Urinary bladder (tissue), 4 donors: ENCODE data around the gene SNRK. TPM values are rescaled to one million over a fixed set of nuclear protein-coding genes. Genes with fewer than 3 reads are reported as not detected.

ENCODE experiments used
- DNase-seq: peaks from one replicate; pipeline ENCODE4 v3.0.0-alpha.2; 2015; ENCODE audit errors: extremely low spot score
- H3K27ac ChIP-seq: one replicate; pipeline ENCODE4 v1.5.1; 2013; ENCODE audit warnings: low read depth, mild to moderate bottlenecking, moderate library complexity
- H3K36me3 ChIP-seq: one replicate; pipeline ENCODE4 v1.6.1; 2013; ENCODE audit warnings: mild to moderate bottlenecking, moderate library complexity; ENCODE audit not compliant: insufficient read depth
- H3K4me1 ChIP-seq: one replicate; pipeline ENCODE4 v1.6.1; 2013; ENCODE audit warnings: mild to moderate bottlenecking, moderate library complexity; ENCODE audit not compliant: insufficient read depth
- H3K4me3 ChIP-seq: one replicate; pipeline ENCODE4 v1.5.1; 2013; ENCODE audit warnings: low read depth, low read length
- WGBS: extraction: QIAGEN DNeasy Blood & Tissue Kit; methylation state at CpG from one replicate; pipeline ENCODE4 v1.1.7; 2013; 5-methylcytosine and 5-hydroxymethylcytosine counted together
- polyA plus RNA-seq: library from polyadenylated mRNA; stranded (reverse); fragments of 200-250 nt; gene quantifications from one replicate; pipeline ENCODE4 v1.2.3, GENCODE V29; 2013
- total RNA-seq: library from RNA; depleted of rRNA; stranded (reverse); fragments of >200 nt; gene quantifications from one replicate; pipeline ENCODE4 v1.2.3, GENCODE V29; 2014
- donor health status: healthy with polysubstance abuse.
- donor health status: healthy.

SNRK gene
- total and polyA plus RNA-seq, 2 donors, result 26.7 to 86.0 TPM

DNA sequence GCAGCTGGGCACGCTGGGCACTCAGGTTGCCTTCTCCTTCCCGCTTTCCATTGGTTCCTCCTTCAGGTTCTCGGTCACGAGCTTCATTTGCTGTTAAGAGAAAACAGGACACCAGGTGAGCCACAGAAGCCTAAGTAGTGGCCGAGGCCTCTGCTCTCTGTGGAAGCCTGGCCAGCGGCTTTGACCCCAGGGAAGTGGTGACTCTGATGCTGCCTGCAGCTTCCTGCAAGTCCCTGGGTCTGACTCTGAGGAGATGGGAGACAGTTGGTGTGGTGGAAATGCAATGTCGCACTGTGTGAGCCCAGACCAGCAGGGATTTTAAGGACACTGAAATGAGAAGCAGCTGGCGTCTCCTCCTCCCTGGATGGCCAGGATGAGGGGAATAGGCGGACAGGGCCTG, 80.5 kb downstream of the SNRK start:
- H3K27ac ChIP-seq, result no peak overlapping the region

DNA sequence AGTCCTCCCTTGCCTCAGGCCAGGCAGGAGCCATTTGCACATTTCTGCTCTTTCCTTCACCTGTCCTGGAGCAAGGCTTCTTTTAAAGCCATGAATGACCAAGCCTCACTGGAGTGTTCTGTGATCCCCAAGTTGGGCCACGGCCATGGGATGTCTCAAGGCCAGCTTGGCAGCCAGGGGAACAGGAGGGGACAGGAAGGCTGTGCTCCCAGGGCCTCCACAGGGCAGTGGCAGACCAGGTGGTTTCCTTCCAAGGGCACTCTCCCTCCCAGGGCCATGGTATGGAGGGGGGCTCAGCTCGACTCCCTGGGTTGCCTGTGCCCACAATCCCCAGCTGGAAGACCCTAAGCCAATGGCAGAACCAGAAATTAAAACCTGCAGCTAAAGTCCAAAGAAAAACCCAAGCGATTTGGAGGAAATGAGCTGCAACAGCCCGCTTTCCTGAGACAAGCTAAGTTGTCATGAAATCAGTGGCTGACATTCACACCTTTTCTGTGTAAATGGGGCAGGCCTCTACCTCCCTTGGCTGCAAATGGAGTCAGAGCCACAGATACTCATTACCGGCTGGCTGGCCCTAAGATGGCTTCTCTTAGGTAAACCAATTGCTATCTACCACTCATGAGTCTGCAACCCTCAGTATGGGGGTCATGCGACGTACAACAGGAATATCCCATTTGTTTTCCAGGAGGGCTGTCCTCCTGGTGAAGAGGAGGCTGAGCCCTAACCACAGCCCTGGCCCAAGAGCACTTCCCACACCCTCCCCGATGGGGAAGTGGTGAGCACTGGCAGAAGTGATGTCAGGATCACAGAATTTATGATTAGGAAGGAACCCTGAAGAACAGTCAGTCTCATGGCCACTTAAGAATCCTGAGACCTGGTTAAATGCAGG, 83.3 kb downstream of the SNRK start:
- DNase-seq, result no peak
- no peaks in the 10 kb centered on the region for H3K4me1 ChIP-seq
- H3K27ac ChIP-seq, result no peak overlapping the region
- WGBS, result 87% methylated on average over 8 of the region's 8 CpGs
- H3K36me3 ChIP-seq, result no peaks in the 10 kb centered on the region
- H3K4me3 ChIP-seq, result no peak overlapping the region

More for the DNA sequence above, 80.5 kb downstream of the SNRK start:
- 82% methylated on average over 9 of the region's 9 CpGs for WGBS
- Histone ChIP-seq H3K4me3 (no peak overlapping the region), H3K36me3 (no peaks in the 10 kb centered on the region), H3K4me1 (no peaks in the 10 kb centered on the region)
- DNase-seq, result no peak

DNA sequence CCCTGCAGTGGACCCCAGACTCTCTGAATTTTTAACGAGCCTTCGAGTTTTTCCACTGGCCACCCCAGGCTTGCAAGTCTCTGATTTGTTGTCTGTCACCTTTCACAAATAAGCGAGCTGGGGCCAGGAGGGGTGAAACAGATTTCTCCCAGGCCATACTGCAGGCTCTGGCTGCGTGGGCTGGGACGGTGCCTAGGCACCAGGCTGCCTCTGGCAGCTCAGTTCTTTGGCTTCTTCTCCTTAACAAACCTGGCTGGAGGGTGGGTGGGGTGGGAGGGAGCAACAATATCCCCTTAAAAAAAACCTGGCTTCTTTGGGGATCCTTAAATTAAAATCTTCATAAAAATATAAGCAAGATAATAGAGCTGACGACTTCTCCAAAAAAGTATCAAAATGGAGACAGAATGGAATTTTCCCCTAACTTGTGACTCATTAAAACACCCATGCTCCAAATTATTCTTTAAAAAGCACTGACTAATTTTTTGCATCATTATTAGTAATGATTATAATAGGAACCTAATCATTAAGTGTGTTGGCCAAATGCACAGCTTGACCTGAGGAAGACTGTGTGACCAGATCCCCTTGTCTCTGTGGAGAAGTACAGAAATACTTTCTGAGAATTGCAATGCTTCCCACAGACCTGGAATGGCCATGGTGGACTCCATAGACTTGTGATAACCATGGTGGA, 84.1 kb downstream of the SNRK start:
- DNase-seq, result no peak
- no peak overlapping the region for H3K27ac ChIP-seq
- no peaks in the 10 kb centered on the region for H3K4me1 ChIP-seq
- WGBS, result 74% methylated on average over 6 of the region's 6 CpGs
- H3K36me3 ChIP-seq, result no peaks in the 10 kb centered on the region
- no peak overlapping the region for H3K4me3 ChIP-seq

DNA sequence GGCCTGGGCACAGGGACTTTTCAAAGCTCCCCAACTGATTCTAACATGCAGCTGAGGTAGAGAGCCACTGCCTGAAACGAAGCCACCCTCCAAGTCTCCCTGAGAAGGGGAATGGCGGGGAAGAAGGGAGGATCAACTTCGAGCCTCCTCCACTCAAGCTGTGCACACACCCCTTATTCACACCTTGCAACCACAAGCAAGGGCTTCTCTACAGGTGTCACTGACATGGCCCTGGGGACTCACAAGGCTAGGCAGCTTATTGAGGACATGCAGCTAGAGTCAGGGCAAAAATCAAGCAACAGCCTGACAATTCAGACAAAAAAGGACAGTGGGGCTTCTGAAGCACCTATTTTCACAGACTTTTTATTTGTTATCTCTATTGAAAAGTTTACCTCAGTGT, 85.2 kb downstream of the SNRK start:
- Histone ChIP-seq H3K4me1 (no peaks in the 10 kb centered on the region), H3K4me3 (no peak overlapping the region), H3K27ac (no peak overlapping the region), H3K36me3 (no peaks in the 10 kb centered on the region)
- no peak for DNase-seq
- 87% methylated on average over 3 of the region's 3 CpGs for WGBS

DNA sequence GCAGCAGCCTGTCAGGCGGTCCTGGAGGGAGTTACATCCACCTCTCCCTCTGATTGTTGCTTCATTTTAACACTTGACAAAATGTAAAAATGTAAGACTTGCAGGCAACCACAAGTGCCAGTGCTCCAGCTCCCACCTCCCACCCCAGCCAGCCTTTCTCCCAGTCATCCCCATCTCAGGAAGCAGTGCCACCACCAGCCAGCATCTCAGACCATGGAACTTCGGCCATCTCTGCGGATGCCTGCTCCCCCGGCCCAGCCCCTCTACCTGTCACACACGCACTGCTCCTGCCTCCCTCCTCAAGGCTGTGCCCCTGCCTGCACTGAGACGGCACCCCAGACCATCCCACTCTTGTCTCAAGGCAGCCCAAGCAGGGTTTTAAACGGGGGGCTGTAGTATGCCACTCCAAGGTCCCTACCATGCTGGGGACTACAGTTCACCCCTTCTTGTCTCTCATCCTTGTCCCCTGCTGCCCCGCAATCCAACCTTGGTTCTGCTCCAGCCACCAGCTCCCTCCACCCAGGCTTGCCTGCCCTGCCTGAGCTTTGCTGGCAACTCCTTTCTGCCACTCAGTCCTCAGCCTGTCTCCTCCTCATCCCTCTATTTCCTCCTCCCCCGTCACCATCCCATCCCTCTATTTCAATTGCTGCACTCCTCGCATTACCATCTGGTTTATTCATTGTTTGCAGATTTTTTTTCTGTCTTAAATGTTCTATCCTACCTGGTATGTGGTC, 85.8 kb downstream of the SNRK start:
- no peak overlapping the region for H3K4me3 ChIP-seq
- 94% methylated on average over 10 of the region's 10 CpGs for WGBS
- DNase-seq, result no peak
- no peak overlapping the region for H3K27ac ChIP-seq
- no peaks in the 10 kb centered on the region for H3K36me3 ChIP-seq
- H3K4me1 ChIP-seq, result no peaks in the 10 kb centered on the region

DNA sequence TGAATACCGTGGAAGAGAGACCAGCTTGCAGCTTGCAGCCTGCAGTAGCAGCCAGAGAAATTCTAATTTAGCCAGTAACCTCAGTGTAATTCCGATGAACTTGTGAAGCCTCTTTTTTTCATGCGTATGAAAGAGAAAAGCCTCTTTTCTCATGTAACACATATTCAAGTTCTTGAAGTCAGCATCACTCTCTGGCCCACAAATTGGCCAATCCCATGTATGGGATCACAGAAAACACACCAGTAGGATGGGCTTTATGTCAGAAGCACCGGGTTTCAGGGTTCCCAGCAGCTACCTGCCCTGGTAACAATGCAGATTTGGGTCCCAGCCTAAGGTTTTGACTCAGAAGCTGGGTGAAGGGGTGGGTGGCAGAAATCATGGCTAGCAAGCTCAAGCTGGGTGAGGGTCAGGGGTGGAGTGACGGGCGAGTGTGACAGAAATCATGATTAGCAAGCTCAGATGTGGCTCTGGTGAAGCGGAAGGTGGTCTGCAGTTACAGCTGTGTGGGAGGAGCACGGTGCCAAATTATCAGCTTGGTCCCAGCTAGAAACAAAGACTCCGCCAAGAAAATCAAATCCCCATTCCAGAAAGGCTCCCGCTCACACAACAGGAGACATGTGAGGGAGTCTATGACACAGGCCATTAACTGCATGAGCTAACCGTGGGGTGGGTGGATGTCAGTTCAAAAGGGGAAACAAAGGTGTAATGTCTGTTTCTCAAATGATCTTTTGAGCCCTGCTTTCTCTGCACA, 86.6 kb downstream of the SNRK start:
- 87% methylated on average over 11 of the region's 11 CpGs for WGBS
- DNase-seq, result no peak

DNA sequence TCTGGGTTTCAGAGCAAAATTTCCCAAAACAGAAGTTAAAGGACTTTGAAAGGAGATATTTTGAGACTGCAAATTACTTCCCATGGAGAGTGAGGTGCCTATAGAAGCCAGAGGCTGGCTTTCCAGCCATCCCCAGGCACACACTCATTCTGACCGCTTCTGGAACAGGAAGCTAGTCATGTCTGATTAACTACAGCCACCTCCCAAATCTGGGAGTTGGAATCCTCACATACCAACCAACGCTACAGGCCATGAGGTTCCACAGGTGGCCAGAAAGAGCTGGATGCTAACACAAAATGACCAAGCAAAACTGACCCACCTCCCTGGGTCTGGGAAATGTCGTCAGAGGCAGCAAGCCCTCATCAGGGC, 87.2 kb downstream of the SNRK start:
- Histone ChIP-seq H3K4me3 (no peak overlapping the region), H3K36me3 (no peaks in the 10 kb centered on the region), H3K27ac (no peak overlapping the region), H3K4me1 (no peaks in the 10 kb centered on the region)
- no peak for DNase-seq
- WGBS, result 88% methylated on average over 3 of the region's 3 CpGs

More for the DNA sequence above, 86.6 kb downstream of the SNRK start:
- no peak overlapping the region for H3K4me3 ChIP-seq
- H3K4me1 ChIP-seq, result no peaks in the 10 kb centered on the region
- no peaks in the 10 kb centered on the region for H3K36me3 ChIP-seq
- H3K27ac ChIP-seq, result no peak overlapping the region

DNA sequence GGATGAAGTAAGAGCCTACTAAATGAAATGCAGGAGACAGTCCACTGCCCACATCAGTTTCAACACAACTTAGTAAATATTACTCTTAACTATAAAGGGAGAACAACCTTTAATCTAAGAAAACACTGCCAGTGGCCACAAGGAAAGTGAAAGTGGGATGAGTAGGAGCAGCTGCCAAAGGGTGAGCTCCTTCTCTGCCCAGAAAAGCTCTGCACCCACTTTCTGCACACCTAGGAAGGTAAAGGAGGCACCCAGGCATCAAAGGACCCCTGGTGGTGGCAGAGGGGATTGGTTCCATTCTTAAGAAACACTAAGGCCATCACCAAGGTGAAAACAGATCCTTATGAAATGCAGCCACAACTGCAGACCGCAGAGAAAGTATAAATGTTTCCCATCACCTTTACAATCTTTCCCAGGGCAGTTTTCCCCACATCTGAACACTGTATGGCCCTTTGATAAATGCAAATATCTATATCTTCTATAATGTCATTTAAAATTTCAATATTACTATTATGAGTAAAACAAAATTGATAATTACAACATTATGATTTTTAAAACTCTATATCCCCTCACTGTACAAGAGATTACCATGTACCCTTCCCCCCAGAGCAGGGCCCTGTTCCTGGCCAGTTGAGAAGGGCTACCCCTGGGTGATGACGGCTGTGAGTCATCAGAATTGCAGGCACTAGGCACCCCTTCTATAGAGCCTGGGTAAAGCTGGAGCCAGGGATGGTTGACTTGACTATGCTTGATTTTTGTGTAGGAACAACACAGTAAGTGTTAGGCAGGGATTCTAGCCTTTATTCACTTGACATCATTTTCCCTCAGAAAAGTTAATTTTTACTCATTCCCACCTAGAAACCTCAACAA, 92.0 kb downstream of the SNRK start:
- Histone ChIP-seq H3K27ac (no peak overlapping the region), H3K36me3 (no peaks in the 10 kb centered on the region), H3K4me3 (no peak overlapping the region), H3K4me1 (no peaks in the 10 kb centered on the region)
- WGBS, result 94% methylated on average over 2 of the region's 2 CpGs
- no peak for DNase-seq

DNA sequence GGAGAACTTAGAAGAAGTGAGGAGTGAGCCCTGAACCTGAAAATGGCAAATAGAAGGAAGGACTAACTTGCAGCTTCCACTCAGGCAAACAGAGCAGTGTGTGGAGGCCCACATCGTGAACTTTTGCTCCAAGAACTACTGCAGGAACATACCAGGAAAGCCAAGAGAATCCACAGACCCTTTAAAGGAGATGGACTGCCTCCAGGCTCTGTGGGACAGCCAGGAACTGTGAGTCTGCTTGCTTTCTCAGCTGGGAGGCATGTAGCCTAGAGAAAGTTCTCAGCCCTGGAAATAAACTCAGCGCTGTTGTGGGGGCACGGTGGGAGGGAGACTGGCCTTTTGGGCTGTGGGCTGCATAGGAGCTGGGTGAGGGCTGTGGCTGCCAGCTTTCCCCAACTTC, 93.0 kb downstream of the SNRK start:
- WGBS, result 24% methylated on average over 3 of the region's 3 CpGs
- no peak for DNase-seq
- no peak overlapping the region for H3K27ac ChIP-seq

DNA sequence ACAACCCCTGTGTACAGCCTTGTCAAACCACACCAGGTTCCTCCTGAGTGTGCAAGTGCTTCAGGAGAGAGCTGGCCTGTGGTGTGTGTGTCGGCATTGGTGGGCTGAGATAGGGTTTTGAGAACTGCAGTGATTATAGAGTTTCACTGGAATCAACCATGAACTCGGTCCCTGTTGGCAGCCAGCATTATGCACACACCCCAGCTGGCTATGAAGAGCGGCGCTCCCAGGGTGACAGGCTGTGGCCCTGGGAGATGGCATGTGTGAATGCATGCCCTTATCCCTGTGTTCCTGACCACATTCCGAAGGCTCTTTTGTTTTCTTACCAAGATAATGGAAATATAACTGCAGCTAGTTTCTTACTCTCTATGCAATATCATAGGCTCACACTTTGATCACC, 101.8 kb downstream of the SNRK start:
- H3K4me3 ChIP-seq, result no peak overlapping the region
- H3K27ac ChIP-seq, result no peak overlapping the region
- DNase-seq, result no peak
- H3K36me3 ChIP-seq, result no peaks in the 10 kb centered on the region
- 91% methylated on average over 5 of the region's 5 CpGs for WGBS
- H3K4me1 ChIP-seq, result peaks cover 1% of the 10 kb centered on the region

More for the DNA sequence above, 93.0 kb downstream of the SNRK start:
- H3K4me3 ChIP-seq, result no peak overlapping the region
- H3K4me1 ChIP-seq, result no peaks in the 10 kb centered on the region
- no peaks in the 10 kb centered on the region for H3K36me3 ChIP-seq

DNA sequence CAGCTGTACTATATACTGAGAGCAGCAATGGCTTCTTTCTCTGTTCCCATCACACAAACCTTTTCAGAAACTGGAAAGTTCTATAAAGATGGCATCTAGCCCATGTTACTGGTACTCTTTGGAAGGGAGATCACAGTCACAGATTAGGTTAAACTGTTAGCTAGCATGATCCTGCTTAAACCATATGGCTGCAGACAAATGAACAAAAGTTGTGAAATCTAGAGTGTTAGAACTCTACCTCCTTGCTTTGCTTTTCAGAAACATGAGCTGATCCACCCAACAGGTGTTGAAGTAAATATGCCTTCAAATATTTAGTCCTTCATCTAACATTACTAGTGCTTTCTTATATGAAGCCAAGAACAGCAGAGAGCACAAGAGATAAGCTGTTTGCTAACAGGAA, 102.6 kb downstream of the SNRK start:
- DNase-seq, result no peak
- Histone ChIP-seq H3K27ac (no peak overlapping the region), H3K36me3 (no peaks in the 10 kb centered on the region), H3K4me3 (no peak overlapping the region), H3K4me1 (peaks cover 1% of the 10 kb centered on the region)

DNA sequence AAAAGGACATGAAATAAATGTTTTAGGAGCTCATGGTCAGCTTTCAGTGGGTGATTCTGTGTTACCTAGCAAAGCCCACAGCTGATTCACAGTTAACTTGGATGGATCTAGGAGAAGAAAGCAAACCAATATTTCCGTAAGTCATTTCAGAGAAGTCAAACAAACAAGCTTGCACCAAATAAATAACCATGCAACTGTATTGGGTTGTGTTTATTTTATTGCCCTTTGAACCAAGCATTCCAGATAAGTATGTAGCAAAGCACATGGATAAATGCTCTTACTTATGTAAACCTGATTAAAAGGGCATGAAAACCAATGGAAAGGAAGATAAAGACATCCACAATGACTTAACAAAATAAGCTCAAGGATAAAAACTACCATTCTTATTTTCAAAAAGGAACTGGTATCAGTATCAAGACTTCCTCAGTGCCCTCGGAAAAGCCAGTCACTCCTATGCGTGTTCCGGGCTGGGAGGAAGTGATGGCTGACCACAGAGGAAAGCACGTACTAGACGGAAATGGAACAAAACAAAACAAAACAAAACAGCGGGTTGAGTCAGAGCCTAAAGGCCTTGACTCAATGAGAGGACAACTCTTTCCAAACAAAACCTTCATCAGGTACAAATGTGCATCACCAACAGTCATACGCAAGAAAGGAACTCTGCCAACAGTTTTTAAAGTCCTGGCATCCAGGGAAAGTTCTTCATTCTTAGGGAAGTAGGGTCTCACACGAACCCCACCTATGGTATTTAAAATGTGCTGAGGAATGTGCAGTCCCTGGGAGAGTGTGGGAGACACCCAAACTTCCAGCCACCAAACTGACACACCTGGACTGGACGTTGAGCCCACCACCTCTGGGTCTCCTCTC, 103.3 kb downstream of the SNRK start:
- H3K36me3 ChIP-seq, result no peaks in the 10 kb centered on the region
- WGBS, result 67% methylated on average over 10 of the region's 10 CpGs
- no peak for DNase-seq
- no peak overlapping the region for H3K4me3 ChIP-seq
- H3K27ac ChIP-seq, result peak overlapping the region; percentile 84
- peaks cover 1% of the 10 kb centered on the region for H3K4me1 ChIP-seq
